Osteoblast (primary cell): Measurements from ENCODE around the gene HSD17B1. TPM values are rescaled to one million over a fixed set of nuclear protein-coding genes. Genes with fewer than 3 reads are reported as not detected.

ENCODE experiments used
- DNase-seq: peaks from one replicate; pipeline ENCODE4 v3.0.0; 2011; ENCODE audit warnings: low spot score, mixed read lengths; ENCODE audit not compliant: insufficient read length; ENCODE audit errors: missing footprints
- H2AFZ ChIP-seq: 2 replicates; pipeline ENCODE4 v1.6.0; 2011; ENCODE audit warnings: mild to moderate bottlenecking, low read length
- H3K27ac ChIP-seq: 2 replicates; pipeline ENCODE4 v1.5.1; 2011; ENCODE audit warnings: mild to moderate bottlenecking, low read depth, low read length, moderate library complexity
- H3K27me3 ChIP-seq: 2 replicates; pipeline ENCODE4 v1.6.0; 2012; ENCODE audit warnings: mild to moderate bottlenecking, control low read depth, inconsistent platforms, low read length, moderate library complexity; ENCODE audit not compliant: insufficient read depth
- H3K36me3 ChIP-seq: 2 replicates; pipeline ENCODE4 v1.5.1; 2011; ENCODE audit warnings: mild to moderate bottlenecking, low read length, control low read depth, moderate library complexity; ENCODE audit not compliant: insufficient read depth
- H3K4me1 ChIP-seq: 2 replicates; pipeline ENCODE4 v1.5.1; 2011; ENCODE audit warnings: mild to moderate bottlenecking, low read length, control low read depth, moderate library complexity; ENCODE audit not compliant: insufficient read depth
- H3K4me2 ChIP-seq: 2 replicates; pipeline ENCODE4 v1.6.0; 2011; ENCODE audit warnings: mild to moderate bottlenecking, low read length; ENCODE audit not compliant: insufficient read depth
- H3K4me3 ChIP-seq: fragments of 200-600 bp; sonication (generic); 3 replicates; pipeline ENCODE4 v1.5.1; 2012; ENCODE audit warnings: mild to moderate bottlenecking, low read length, inconsistent platforms; ENCODE audit not compliant: insufficient read depth
- H3K79me2 ChIP-seq: 2 replicates; pipeline ENCODE4 v1.6.0; 2012; ENCODE audit warnings: mild to moderate bottlenecking, low read length, control low read depth, inconsistent platforms; ENCODE audit not compliant: insufficient read depth
- H3K9me3 ChIP-seq: 2 replicates; pipeline ENCODE4 v1.5.1; 2011; ENCODE audit warnings: low read depth, low read length, control low read depth
- H4K20me1 ChIP-seq: 2 replicates; pipeline ENCODE4 v1.6.0; 2012; ENCODE audit warnings: mild to moderate bottlenecking, low read length, control low read depth; ENCODE audit not compliant: insufficient read depth
- CTCF ChIP-seq: IDR thresholded peaks from 2 replicates; pipeline ENCODE4 v1.5.1; 2011; ENCODE audit warnings: mild to moderate bottlenecking, low read depth, low read length, moderate library complexity; ENCODE audit errors: extremely low read depth
- total RNA-seq: library from RNA; depleted of rRNA; stranded (reverse); fragments of >200 nt; gene quantifications from 2 replicates; pipeline ENCODE4 v1.2.3, GENCODE V29; 2012

The HSD17B1 gene
- total RNA-seq, 1 donor = 1.1 TPM

- TF ChIP-seq CTCF = no peak
- H3K9me3 ChIP-seq = no peaks in the 10 kb centered on the region
These were observed 43.3 kb upstream of the HSD17B1 start for GRCh38 chr17:42509409-42509808.

GRCh38 chr17:42509841-42510240 lies 42.9 kb upstream of the HSD17B1 start:
- TF ChIP-seq CTCF = no peak

More at GRCh38 chr17:42509409-42509808, 43.3 kb upstream of the HSD17B1 start:
- Histone ChIP-seq H3K4me2 (no peak overlapping the region), H3K27me3 (no peaks in the 10 kb centered on the region), H4K20me1 (no peaks in the 10 kb centered on the region), H3K4me3 (no peak overlapping the region), H2AFZ (no peak overlapping the region), H3K36me3 (peaks cover 50% of the 10 kb centered on the region), H3K4me1 (peaks cover 6% of the 10 kb centered on the region), H3K79me2 (no peaks in the 10 kb centered on the region), H3K27ac (no peak overlapping the region)
- DNase-seq = no peak

DNA sequence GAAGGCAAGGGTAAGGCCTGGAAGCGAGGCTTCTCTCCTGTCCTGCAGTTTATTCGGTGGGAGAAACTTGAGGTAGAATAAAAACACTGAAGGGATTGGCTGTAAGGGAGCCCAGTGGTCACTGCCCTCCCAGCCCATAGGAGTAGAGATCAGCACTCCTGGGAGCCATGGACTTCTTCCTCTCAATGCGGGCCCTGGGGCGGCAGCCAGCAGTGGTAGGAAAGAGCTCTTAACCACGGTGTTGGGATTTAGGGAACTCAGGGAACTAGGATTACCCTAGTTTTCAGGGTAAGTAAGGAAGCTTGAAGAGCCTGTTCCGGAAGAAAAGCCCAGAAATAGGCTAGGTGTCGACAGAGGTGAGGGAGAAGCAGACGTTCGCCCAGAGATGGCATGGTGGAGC lies 40.5 kb upstream of the HSD17B1 start:
- Histone ChIP-seq H3K27me3 (no peaks in the 10 kb centered on the region), H3K4me1 (peaks cover 7% of the 10 kb centered on the region), H3K4me3 (no peak overlapping the region), H3K4me2 (no peak overlapping the region), H3K27ac (no peak overlapping the region), H3K9me3 (no peaks in the 10 kb centered on the region), H3K36me3 (peaks cover 47% of the 10 kb centered on the region), H2AFZ (no peak overlapping the region), H4K20me1 (no peaks in the 10 kb centered on the region), H3K79me2 (no peaks in the 10 kb centered on the region)
- TF ChIP-seq CTCF = no peak
- no peak for DNase-seq

More at GRCh38 chr17:42509841-42510240, 42.9 kb upstream of the HSD17B1 start:
- no peaks in the 10 kb centered on the region for H4K20me1 ChIP-seq
- H3K9me3 ChIP-seq = no peaks in the 10 kb centered on the region
- H3K36me3 ChIP-seq = peaks cover 48% of the 10 kb centered on the region
- H2AFZ ChIP-seq = no peak overlapping the region
- no peak overlapping the region for H3K4me3 ChIP-seq
- no peak overlapping the region for H3K27ac ChIP-seq
- peaks cover 6% of the 10 kb centered on the region for H3K4me1 ChIP-seq
- no peaks in the 10 kb centered on the region for H3K79me2 ChIP-seq
- no peaks in the 10 kb centered on the region for H3K27me3 ChIP-seq
- no peak for DNase-seq
- no peak overlapping the region for H3K4me2 ChIP-seq

DNA sequence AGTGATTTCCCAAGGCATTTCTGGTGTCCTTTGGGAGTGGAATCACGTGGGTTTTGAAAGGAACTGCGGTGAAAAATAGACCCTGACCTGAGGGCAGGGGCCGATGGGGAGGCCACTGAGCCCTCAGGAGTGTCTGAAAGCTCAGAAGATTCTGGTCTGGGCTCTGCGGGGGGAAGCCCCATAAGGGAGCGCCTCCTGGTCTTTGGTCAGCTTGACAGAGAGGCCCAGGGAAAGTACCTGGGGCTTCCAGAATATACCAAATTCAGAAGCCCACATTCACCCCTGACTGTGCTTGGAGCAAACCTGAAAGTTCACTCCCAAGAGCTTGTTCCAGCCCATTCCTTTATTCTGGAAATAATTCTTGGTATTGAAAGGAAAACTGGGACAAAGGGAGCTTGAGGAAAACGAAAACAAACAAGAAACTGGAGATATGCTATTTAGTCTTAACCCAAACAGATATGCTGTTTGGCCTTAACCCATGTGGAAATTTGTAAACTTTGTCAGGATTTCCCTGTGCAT lies 39.9 kb upstream of the HSD17B1 start:
- Histone ChIP-seq H3K9me3 (no peaks in the 10 kb centered on the region), H3K4me1 (peaks cover 13% of the 10 kb centered on the region), H3K4me2 (no peak overlapping the region), H3K4me3 (no peak overlapping the region), H3K27me3 (no peaks in the 10 kb centered on the region), H2AFZ (peak overlapping the region; percentile 25), H3K79me2 (no peaks in the 10 kb centered on the region), H4K20me1 (no peaks in the 10 kb centered on the region), H3K36me3 (peaks cover 42% of the 10 kb centered on the region), H3K27ac (no peak overlapping the region)
- DNase-seq = peak; percentile 19
- no peak for TF ChIP-seq CTCF
